GM23338 (cell line): Measurements from ENCODE around the gene RUNX3. TPM values are rescaled to one million over a fixed set of nuclear protein-coding genes. Genes with fewer than 3 reads are reported as not detected.

Experiments used
- ATAC-seq: fragments of 200-7000 bp; cut with Tn5 transposase; 3 replicates; pipeline ENCODE4 v1.9.1; 2020
- DNase-seq: peaks from one replicate; pipeline ENCODE4 v3.0.0-alpha.2; 2015; ENCODE audit warnings: low spot score
- H2AFZ ChIP-seq: fragments of 200-600 bp; sonication (generic); 2 replicates; pipeline ENCODE4 v1.8.0; 2016; ENCODE audit warnings: antibody characterized with exemption, mild to moderate bottlenecking, moderate library complexity
- H3F3A ChIP-seq: fragments of 200-600 bp; sonication (generic); replicated peaks from 2 replicates; pipeline ENCODE4 v1.8.0; 2017; ENCODE audit warnings: antibody characterized with exemption, mixed run types, low read depth
- H3K27ac ChIP-seq: fragments of 200-600 bp; sonication (generic); 2 replicates; pipeline ENCODE4 v1.6.1; 2016; ENCODE audit warnings: low read depth
- H3K27me3 ChIP-seq: fragments of 200-600 bp; sonication (generic); 2 replicates; pipeline ENCODE4 v1.8.0; 2016; ENCODE audit warnings: mild to moderate bottlenecking, mixed run types, moderate library complexity; ENCODE audit not compliant: insufficient read depth
- H3K36me3 ChIP-seq: fragments of 200-600 bp; sonication (generic); 2 replicates; pipeline ENCODE4 v1.8.0; 2016; ENCODE audit warnings: mild to moderate bottlenecking; ENCODE audit not compliant: insufficient read depth
- H3K4me1 ChIP-seq: fragments of 200-600 bp; sonication (generic); 2 replicates; pipeline ENCODE4 v1.8.0; 2016; ENCODE audit warnings: mild to moderate bottlenecking, moderate library complexity; ENCODE audit not compliant: insufficient read depth
- H3K4me2 ChIP-seq: fragments of 200-600 bp; sonication (generic); 2 replicates; pipeline ENCODE4 v1.7.1; 2017; ENCODE audit warnings: mixed run types
- H3K4me3 ChIP-seq: fragments of 200-600 bp; sonication (generic); 2 replicates; pipeline ENCODE4 v1.6.1; 2016; ENCODE audit warnings: mixed run types
- H3K79me2 ChIP-seq: fragments of 200-600 bp; sonication (generic); replicated peaks from 2 replicates; pipeline ENCODE4 v1.8.0; 2017; ENCODE audit warnings: mild to moderate bottlenecking; ENCODE audit not compliant: insufficient read depth
- H3K9me2 ChIP-seq: fragments of 200-600 bp; sonication (generic); 2 replicates; pipeline ENCODE4 v1.8.0; 2017; ENCODE audit not compliant: insufficient read depth
- H4K20me1 ChIP-seq: fragments of 200-600 bp; sonication (generic); replicated peaks from 2 replicates; pipeline ENCODE4 v1.8.0; 2017; ENCODE audit warnings: mild to moderate bottlenecking; ENCODE audit not compliant: insufficient read depth
- H3K27ac Mint-ChIP-seq: 2 replicates; pipeline ENCODE4 v1.8.0; 2020; ENCODE audit warnings: inconsistent platforms, mild to moderate bottlenecking, moderate library complexity, mixed read lengths
- H3K27me3 Mint-ChIP-seq: 3 replicates; pipeline ENCODE4 v1.8.0; 2022; ENCODE audit warnings: low read depth, mild to moderate bottlenecking, moderate library complexity, mixed read lengths, inconsistent platforms; ENCODE audit not compliant: insufficient read depth, poor library complexity
- H3K36me3 Mint-ChIP-seq: 3 replicates; pipeline ENCODE4 v1.8.0; 2021; ENCODE audit warnings: low read depth, mild to moderate bottlenecking, inconsistent platforms, moderate library complexity, mixed read lengths
- H3K4me1 Mint-ChIP-seq: 3 replicates; pipeline ENCODE4 v1.8.0; 2020; ENCODE audit warnings: mild to moderate bottlenecking, inconsistent platforms, mixed read lengths
- H3K4me3 Mint-ChIP-seq: 3 replicates; pipeline ENCODE4 v1.8.0; 2021; ENCODE audit warnings: moderate library complexity, mild to moderate bottlenecking, inconsistent platforms, mixed read lengths
- H3K9me3 Mint-ChIP-seq: 3 replicates; pipeline ENCODE4 v1.8.0; 2020; ENCODE audit warnings: moderate library complexity, mild to moderate bottlenecking, inconsistent platforms, mixed read lengths
- CREB1 ChIP-seq: fragments of 250-450 bp; sonication (Bioruptor Pico); IDR thresholded peaks from 2 replicates; pipeline ENCODE4 v1.5.0; 2020; ENCODE audit warnings: low read depth, mild to moderate bottlenecking, moderate library complexity
- CTCF ChIP-seq, 2 experiments: fragments of 200-600 bp in 1 of 2; sonication (generic) in 1 of 2; conservative IDR thresholded peaks; 2 replicates each; pipeline versions ENCODE4 v1.5.1 to v1.6.1; 2016 to 2017; ENCODE audit warnings: antibody characterized with exemption in 2 of 2, low read depth in 2 of 2, mild to moderate bottlenecking in 2 of 2, moderate library complexity in 1 of 2
- ETS1 ChIP-seq: IDR thresholded peaks from 2 replicates; pipeline ENCODE4 v1.6.1; 2016; ENCODE audit warnings: antibody characterized with exemption
- EZH2 ChIP-seq: fragments of 200-600 bp; sonication (generic); IDR thresholded peaks from one replicate; pipeline ENCODE4 v1.8.0; 2017; ENCODE audit warnings: antibody characterized with exemption, mild to moderate bottlenecking, low read depth; ENCODE audit not compliant: unreplicated experiment
- EZH2phosphoT487 ChIP-seq: fragments of 200-600 bp; sonication (generic); IDR thresholded peaks from one replicate; pipeline ENCODE4 v1.8.1; 2018; ENCODE audit warnings: antibody characterized with exemption; ENCODE audit not compliant: unreplicated experiment
- JUNB ChIP-seq: IDR thresholded peaks from one replicate; pipeline ENCODE4 v1.6.1; 2016; ENCODE audit warnings: antibody characterized with exemption; ENCODE audit not compliant: unreplicated experiment
- NANOG ChIP-seq: IDR thresholded peaks from 2 replicates; pipeline ENCODE4 v1.6.1; 2016; ENCODE audit warnings: antibody characterized with exemption, borderline replicate concordance
- POLR2AphosphoS5 ChIP-seq: IDR thresholded peaks from 2 replicates; pipeline ENCODE4 v1.6.1; 2016; ENCODE audit warnings: antibody characterized with exemption, low read depth
- REST ChIP-seq: IDR thresholded peaks from one replicate; pipeline ENCODE4 v1.6.1; 2018; ENCODE audit warnings: antibody characterized with exemption; ENCODE audit not compliant: unreplicated experiment
- STAT1 ChIP-seq: IDR thresholded peaks from one replicate; pipeline ENCODE4 v1.6.1; 2016; ENCODE audit warnings: antibody characterized with exemption; ENCODE audit not compliant: unreplicated experiment
- ZNF114 ChIP-seq: fragments of 250-450 bp; sonication (Bioruptor Pico); IDR thresholded peaks from 2 replicates; pipeline ENCODE4 v1.5.0; 2020; ENCODE audit warnings: mild to moderate bottlenecking, moderate library complexity
- ZNF331 ChIP-seq: fragments of 250-450 bp; sonication (Bioruptor Pico); IDR thresholded peaks from 2 replicates; pipeline ENCODE4 v1.5.0; 2020; ENCODE audit warnings: low read depth, mild to moderate bottlenecking, moderate library complexity
- ZNF462 ChIP-seq: fragments of 250-450 bp; sonication (Bioruptor Pico); IDR thresholded peaks from 2 replicates; pipeline ENCODE4 v1.5.0; 2020; ENCODE audit warnings: mild to moderate bottlenecking, moderate library complexity
- polyA plus RNA-seq: library from polyadenylated mRNA; unstranded; fragments of >200 nt; fragmentation: Nextera tagmentation; extraction: Ambion mirVana; gene quantifications from 2 replicates; pipeline ENCODE4 v1.2.1, GENCODE V29; 2016
- total RNA-seq: library from RNA; depleted of rRNA; stranded (reverse); fragments of >200 nt; shearing (Covaris generic); gene quantifications from 2 replicates; pipeline ENCODE4 v1.2.3, GENCODE V29; 2014

RUNX3 gene
- total and polyA plus RNA-seq, 2 experiments from 2014 or later = 0.23 to 0.73 TPM

GRCh38 chr1:24963099-24963872 is 33.2 kb upstream of the RUNX3 start:
- 0 out of 2 replicates have a peak overlapping the region, but pooled peaks have one; percentile 24 for H2AFZ ChIP-seq
- no peak for ATAC-seq

More at GRCh38 chr1:24963099-24963872, 33.2 kb upstream of the RUNX3 start:
- no peaks in the 10 kb centered on the region for H3K36me3 Mint-ChIP-seq
- Histone ChIP-seq H3K4me3 (no peak overlapping the region), H3K9me2 (no peaks in the 10 kb centered on the region), H4K20me1 (no peaks in the 10 kb centered on the region), H3K4me1 (no peaks in the 10 kb centered on the region), H3K79me2 (no peaks in the 10 kb centered on the region), H3K4me2 (no peak overlapping the region), H3K27me3 (no peaks in the 10 kb centered on the region), H3K27ac (no peak overlapping the region), H3K36me3 (no peaks in the 10 kb centered on the region), H3F3A (no peaks in the 10 kb centered on the region)
- DNase-seq = no peak
- H3K27ac Mint-ChIP-seq = no peak overlapping the region
- H3K27me3 Mint-ChIP-seq = peaks cover 2% of the 10 kb centered on the region
- no peaks in the 10 kb centered on the region for H3K9me3 Mint-ChIP-seq
- H3K4me3 Mint-ChIP-seq = no peak overlapping the region
- peaks cover 3% of the 10 kb centered on the region; the same call in 1 of the 3 replicates for H3K4me1 Mint-ChIP-seq
- TF ChIP-seq NANOG (no peak), STAT1 (no peak), JUNB (no peak), EZH2 (no peak), ETS1 (no peak), EZH2phosphoT487 (no peak), REST (no peak), ZNF462 (CRISPR knock-in tag) (no peak), POLR2AphosphoS5 (no peak), CREB1 (CRISPR knock-in tag) (no peak), ZNF331 (CRISPR knock-in tag) (no peak), CTCF (conservative IDR thresholded peaks at IDR 0.05; ENCODE audit: low read depth in 2 of 2) (no peak), ZNF114 (CRISPR knock-in tag) (no peak)
